NCI-H748 (cell line): ENCODE measurements around the gene PDE2A.

Experiments
- DNase-seq: peaks from one replicate; lab custom pipeline; 2025; ENCODE audit not compliant: unreplicated experiment; lab: John Stamatoyannopoulos, UW

Gene PDE2A

GRCh38 chr11:72684236-72684912, 10.2 kb upstream of the PDE2A start:
- peak; percentile 27 for DNase-seq

GRCh38 chr11:72683782-72684200, 9.6 kb upstream of the PDE2A start:
- peak; percentile 44 for DNase-seq

- no peak for DNase-seq
Observed at GRCh38 chr11:72682858-72683243, 8.6 kb upstream of the PDE2A start.

- DNase-seq, result no peak
Observed at GRCh38 chr11:72682238-72682857, 8.1 kb upstream of the PDE2A start.

GRCh38 chr11:72681226-72682153, 7.3 kb upstream of the PDE2A start:
- no peak for DNase-seq

- DNase-seq, result no peak
Observed at GRCh38 chr11:72680624-72681158, 6.5 kb upstream of the PDE2A start.

GRCh38 chr11:72679869-72680268, 5.6 kb upstream of the PDE2A start:
- no peak for DNase-seq

GRCh38 chr11:72678524-72678923, 4.3 kb upstream of the PDE2A start:
- no peak for DNase-seq

GRCh38 chr11:72676861-72677341, 2.7 kb upstream of the PDE2A start:
- DNase-seq, result peak; percentile 12

- no peak for DNase-seq
Observed at GRCh38 chr11:72675221-72675620, 999 bp upstream of the PDE2A start.

GRCh38 chr11:72673284-72673942, 809 bp downstream of the PDE2A start:
- DNase-seq, result no peak

- DNase-seq, result no peak
Observed at GRCh38 chr11:72672597-72673238, 1.5 kb downstream of the PDE2A start.

GRCh38 chr11:72671152-72672099, 2.8 kb downstream of the PDE2A start:
- DNase-seq, result no peak

- no peak for DNase-seq
Observed at GRCh38 chr11:72670041-72670440, 4.2 kb downstream of the PDE2A start.

GRCh38 chr11:72669527-72669926, 4.7 kb downstream of the PDE2A start:
- DNase-seq, result no peak

- DNase-seq, result no peak
Observed at GRCh38 chr11:72668629-72669347, 5.4 kb downstream of the PDE2A start.

GRCh38 chr11:72665911-72666472, 8.2 kb downstream of the PDE2A start:
- DNase-seq, result no peak

- no peak for DNase-seq
Observed at GRCh38 chr11:72662036-72662435, 12.2 kb downstream of the PDE2A start.
